OCI-LY3 (cell line): ENCODE data around the gene ZP1.

ENCODE experiments used
- CTCF ChIP-seq: fragments of 200-600, 300-600 bp; sonication (generic); IDR thresholded peaks from 2 replicates; pipeline ENCODE4 v1.5.1; 2014; ENCODE audit warnings: antibody characterized with exemption, low read length, low read depth
- EZH2phosphoT487 ChIP-seq: fragments of 200-600 bp; shearing (Covaris generic); IDR thresholded peaks from 2 replicates; pipeline ENCODE4 v1.6.1; 2018; ENCODE audit warnings: antibody characterized with exemption, mixed run types, low read depth

- no peak for TF ChIP-seq CTCF
- TF ChIP-seq EZH2phosphoT487: no peak
Measured at GRCh38 chr11:60834742-60835533, 32.4 kb upstream of the ZP1 start.
